Psoas muscle (tissue), 8 donors: ENCODE results near the gene LACRT. TPM values are rescaled to one million over a fixed set of nuclear protein-coding genes. Genes with fewer than 3 reads are reported as not detected.
A peak's percentile ranks its signal among the peaks of the same experiment; 100 is the strongest.

Experiments used
- ATAC-seq, 4 donors: fragments of 200-7000 bp; cut with Tn5 transposase; one replicate each; pipeline ENCODE4 v1.9.1; 2020; ENCODE audit warnings: moderate library complexity in 3 of 4, mild to moderate bottlenecking in 2 of 4
- DNase-seq, 2 donors: peaks; one replicate each; pipeline ENCODE4 v3.0.0-alpha.2; 2020
- H3K27ac ChIP-seq: fragments of 200-600 bp; one replicate; pipeline ENCODE4 v1.8.0; 2022
- H3K27me3 ChIP-seq, 3 donors: fragments of 200-600 bp in 1 of 3; one replicate each; pipeline versions ENCODE4 v1.6.1 to v1.8.0; 2013 to 2022; ENCODE audit warnings: low read length in 2 of 3, mild to moderate bottlenecking in 2 of 3, moderate library complexity in 1 of 3; ENCODE audit not compliant: insufficient read depth in 3 of 3
- H3K36me3 ChIP-seq, 2 donors: fragments of 200-600 bp in 1 of 2; one replicate each; pipeline versions ENCODE4 v1.6.1 to v1.8.0; 2013 to 2022; ENCODE audit warnings: low read depth in 1 of 2, mild to moderate bottlenecking in 1 of 2, moderate library complexity in 1 of 2; ENCODE audit not compliant: insufficient read depth in 1 of 2
- H3K4me1 ChIP-seq: fragments of 200-600 bp; one replicate; pipeline ENCODE4 v1.8.0; 2022
- H3K4me3 ChIP-seq: fragments of 200-600 bp; one replicate; pipeline ENCODE4 v1.8.0; 2022; ENCODE audit warnings: mild to moderate bottlenecking
- H3K9me3 ChIP-seq: fragments of 200-600 bp; one replicate; pipeline ENCODE4 v1.8.0; 2022
- CTCF ChIP-seq: fragments of 200-600 bp; IDR thresholded peaks from one replicate; pipeline ENCODE4 v1.8.0; 2022; ENCODE audit warnings: antibody characterized with exemption
- WGBS, 3 donors: extraction: QIAGEN DNeasy Blood & Tissue Kit; methylation state at CpG; one replicate each; pipeline versions ENCODE4 v1.1.6 to v1.1.7; 2013; 5-methylcytosine and 5-hydroxymethylcytosine counted together
- intact Hi-C, 2 donors: fragments of 100-400 bp; cut with DNase I; formaldehyde crosslinking; loops; one replicate each; pipeline versions ENCODE4 v1.11.0 to v1.14.2; 2022
- long read RNA-seq, 2 donors: library from polyadenylated mRNA; unstranded; transcript quantifications; one replicate each; pipeline ENCODE4 v2.0.0, GENCODE V29; 2021
- polyA plus RNA-seq, 3 donors: library from polyadenylated mRNA; stranded (reverse); fragments of 200-250 nt; gene quantifications; one replicate each; pipeline ENCODE4 v1.2.3, GENCODE V29; 2013
- total RNA-seq, 4 donors: library from RNA; stranded (reverse); fragmentation: NEBNext Ultra II Directional in 2 of 4; extraction: Animal tissue kit (Norgen Biotek cat#: 25700) in 2 of 4; gene quantifications; one replicate each; pipeline versions ENCODE4 v1.2.1 to v1.2.4, GENCODE V29; 2021 to 2023
- donor health status: healthy with polysubstance abuse.
- donor health status: DM: no; HTN: no; CAD: no; lungs with moderate emphysema.
- donor health status: Bipolar disorder and iron deficiency.
- donor health status: healthy.
- donor health status: DM: yes; HTN: yes; CAD: no.
- donor health status: DM: no; HTN: no; CAD: no.
- donor health status: DM: no; HTN: no; CAD: no.
- donor health status: DM: yes; HTN: yes; CAD: no.

LACRT gene
- total RNA-seq (not detected), polyA plus RNA-seq (not detected)
- long read RNA-seq, donor 1: 0 reads
- long read RNA-seq, donor 2: 0 reads

- intact Hi-C loops: no loop called here
- no peak within 1 kb of the TSS for H3K4me3 ChIP-seq
- H3K9me3 ChIP-seq: no peaks in the 10 kb centered on the region
- H3K4me1 ChIP-seq: no peaks in the 10 kb centered on the region
- H3K27ac ChIP-seq: no peak within 1 kb of the TSS
- WGBS, 3 donors: 76 to 81% (median 81%) methylated on average over 2 of the region's 2 CpGs
- no peak for TF ChIP-seq CTCF
- DNase-seq (no peak), ATAC-seq (no peak)
- no peaks in the 10 kb centered on the region for H3K36me3 ChIP-seq
- peaks cover 0 to 4% (median 0%) of the 10 kb centered on the region in 3 donors for H3K27me3 ChIP-seq
Observed at GRCh38 chr12:54634795-54635194, at the start of gene LACRT. Gene LACRT (minus strand): TSS chr12:54634895. CDS start chr12:54634841, 54 bp downstream.

- DNase-seq (no peak), ATAC-seq (no peak)
- H3K27me3 ChIP-seq: peaks cover 0 to 33% (median 2%) of the 10 kb centered on the region in 3 donors
- H3K9me3 ChIP-seq: no peaks in the 10 kb centered on the region
- intact Hi-C loops: no loop called here
- TF ChIP-seq CTCF: no peak
- 35 to 38% (median 37%) methylated on average over 2 of the region's 2 CpGs for WGBS, 3 donors
- no peak overlapping the region for H3K4me3 ChIP-seq
- H3K4me1 ChIP-seq: no peaks in the 10 kb centered on the region
- H3K27ac ChIP-seq: no peak overlapping the region
- H3K36me3 ChIP-seq: no peaks in the 10 kb centered on the region
Observed at GRCh38 chr12:54683398-54683797, 48.7 kb upstream of the LACRT start.

- H3K4me3 ChIP-seq: no peak overlapping the region
- 77 to 88% (median 81%) methylated on average over 1 of the region's 1 CpG for WGBS, 3 donors
- H3K27ac ChIP-seq: no peak overlapping the region
- no peaks in the 10 kb centered on the region for H3K4me1 ChIP-seq
- H3K9me3 ChIP-seq: no peaks in the 10 kb centered on the region
- H3K27me3 ChIP-seq: peaks cover 0 to 33% (median 2%) of the 10 kb centered on the region in 3 donors
- ATAC-seq (no peak), DNase-seq (no peak)
- intact Hi-C loops: no loop called here
- H3K36me3 ChIP-seq: no peaks in the 10 kb centered on the region
- no peak for TF ChIP-seq CTCF
Observed at GRCh38 chr12:54682674-54683073, 48.0 kb upstream of the LACRT start.

- TF ChIP-seq CTCF: peak; percentile 27
- DNase-seq (no peak), ATAC-seq (peak in 1 of 4 donors; percentile 42)
- Histone ChIP-seq H3K27me3 (peaks cover 0 to 21% (median 2%) of the 10 kb centered on the region in 3 donors), H3K9me3 (no peaks in the 10 kb centered on the region), H3K4me1 (no peaks in the 10 kb centered on the region), H3K4me3 (no peak overlapping the region), H3K27ac (no peak overlapping the region), H3K36me3 (no peaks in the 10 kb centered on the region)
- intact Hi-C loops: no loop called here
- 41 to 45% (median 45%) methylated on average over 3 of the region's 3 CpGs for WGBS, 3 donors
Observed at GRCh38 chr12:54680374-54680773, 45.7 kb upstream of the LACRT start.

GRCh38 chr12:54678131-54678530 lies 43.4 kb upstream of the LACRT start:
- no peak overlapping the region for H3K27ac ChIP-seq
- ATAC-seq (no peak), DNase-seq (no peak)
- no peak overlapping the region for H3K4me3 ChIP-seq
- H3K36me3 ChIP-seq: no peaks in the 10 kb centered on the region
- intact Hi-C loops: no loop called here
- peaks cover 0 to 10% (median 2%) of the 10 kb centered on the region in 3 donors for H3K27me3 ChIP-seq
- 66 to 81% (median 77%) methylated on average over 5 of the region's 5 CpGs for WGBS, 3 donors
- H3K9me3 ChIP-seq: no peaks in the 10 kb centered on the region
- TF ChIP-seq CTCF: no peak
- H3K4me1 ChIP-seq: no peaks in the 10 kb centered on the region
